Thoracic aorta (tissue), 2 donors: ENCODE results near the gene MTFR1L. TPM values are rescaled to one million over a fixed set of nuclear protein-coding genes. Genes with fewer than 3 reads are reported as not detected.

Source experiments
- ATAC-seq: fragments of 150-250 bp; one replicate; pipeline ENCODE4 v1.8.0; 2017; ENCODE audit warnings: low read depth; ENCODE audit not compliant: insufficient number of reproducible peaks, low FRiP score
- DNase-seq: peaks from one replicate; pipeline ENCODE4 v3.0.0-alpha.2; 2020; ENCODE audit warnings: low spot score
- H3K27ac ChIP-seq, 2 donors: fragments of 200-600 bp; sonication (generic); 1 replicate in 1 of 2; 2 replicates in 1 of 2; pipeline ENCODE4 v1.5.1; 2016; ENCODE audit warnings: mild to moderate bottlenecking in 2 of 2, moderate library complexity in 2 of 2
- H3K27me3 ChIP-seq: fragments of 200-600 bp; sonication (generic); replicated peaks from 2 replicates; pipeline ENCODE4 v1.6.0; 2016; ENCODE audit warnings: mild to moderate bottlenecking; ENCODE audit not compliant: insufficient read depth
- H3K36me3 ChIP-seq: fragments of 200-600 bp; sonication (generic); one replicate; pipeline ENCODE4 v1.5.1; 2016
- H3K4me1 ChIP-seq, 2 donors: fragments of 200-600 bp; sonication (generic); 1 replicate in 1 of 2; 2 replicates in 1 of 2; pipeline versions ENCODE4 v1.5.1 to v1.6.0; 2016; ENCODE audit warnings: low read depth in 2 of 2, mild to moderate bottlenecking in 1 of 2; ENCODE audit not compliant: control insufficient read depth in 1 of 2
- H3K4me3 ChIP-seq: fragments of 200-600 bp; sonication (generic); 2 replicates; pipeline ENCODE4 v1.5.1; 2016; ENCODE audit warnings: mild to moderate bottlenecking
- H3K9me3 ChIP-seq: fragments of 200-600 bp; sonication (generic); 2 replicates; pipeline ENCODE4 v1.5.1; 2016
- CTCF ChIP-seq: fragments of 200-600 bp; sonication (generic); IDR thresholded peaks from one replicate; pipeline ENCODE4 v1.5.1; 2019; ENCODE audit warnings: antibody characterized with exemption
- total RNA-seq, 2 donors: library from RNA; depleted of rRNA; stranded (reverse); fragments of >200 nt; gene quantifications; one replicate each; pipeline versions ENCODE4 v1.1.0 to v1.2.3, GENCODE V29; 2016

The MTFR1L gene
- total RNA-seq, 2 donors from 2014 or later, result 63.4 to 81.9 TPM

GRCh38 chr1:25862785-25863485, 43.2 kb downstream of the MTFR1L start:
- Histone ChIP-seq H3K4me3 (no peak overlapping the region), H3K36me3 (peaks cover 4% of the 10 kb centered on the region), H3K9me3 (no peaks in the 10 kb centered on the region), H3K27ac (no peak overlapping the region), H3K27me3 (no peaks in the 10 kb centered on the region), H3K4me1 (peaks cover 4 to 13% of the 10 kb centered on the region in 2 donors)
- no peak for TF ChIP-seq CTCF
- no peak for ATAC-seq
- DNase-seq, result no peak

- no peak overlapping the region for H3K27ac ChIP-seq
- DNase-seq, result no peak
- no peaks in the 10 kb centered on the region for H3K9me3 ChIP-seq
- peaks cover 4 to 10% of the 10 kb centered on the region in 2 donors for H3K4me1 ChIP-seq
- no peak for TF ChIP-seq CTCF
- H3K36me3 ChIP-seq, result peaks cover 4% of the 10 kb centered on the region
- no peak overlapping the region for H3K4me3 ChIP-seq
- ATAC-seq, result no peak
- no peaks in the 10 kb centered on the region for H3K27me3 ChIP-seq
These were observed 43.9 kb downstream of the MTFR1L start for GRCh38 chr1:25863486-25864262.

GRCh38 chr1:25864434-25864833, 44.7 kb downstream of the MTFR1L start:
- ATAC-seq (no peak), DNase-seq (no peak)
- H3K27ac ChIP-seq, result no peak overlapping the region
- no peak for TF ChIP-seq CTCF
- H3K4me1 ChIP-seq, result peaks cover 0 to 5% of the 10 kb centered on the region in 2 donors
- H3K36me3 ChIP-seq, result peaks cover 4% of the 10 kb centered on the region
- no peak overlapping the region for H3K4me3 ChIP-seq
- no peaks in the 10 kb centered on the region for H3K9me3 ChIP-seq
- H3K27me3 ChIP-seq, result no peaks in the 10 kb centered on the region

GRCh38 chr1:25866288-25866687, 46.5 kb downstream of the MTFR1L start:
- Histone ChIP-seq H3K9me3 (no peaks in the 10 kb centered on the region), H3K27ac (no peak overlapping the region), H3K36me3 (peaks cover 4% of the 10 kb centered on the region), H3K27me3 (no peaks in the 10 kb centered on the region), H3K4me3 (no peak overlapping the region), H3K4me1 (no peaks in the 10 kb centered on the region)
- TF ChIP-seq CTCF, result no peak
- ATAC-seq (no peak), DNase-seq (no peak)

- Histone ChIP-seq H3K9me3 (no peaks in the 10 kb centered on the region), H3K4me3 (no peak overlapping the region), H3K4me1 (peaks cover 3 to 8% of the 10 kb centered on the region in 2 donors), H3K27me3 (no peaks in the 10 kb centered on the region), H3K36me3 (peaks cover 4% of the 10 kb centered on the region), H3K27ac (no peak overlapping the region)
- no peak for ATAC-seq
- TF ChIP-seq CTCF, result no peak
- no peak for DNase-seq
These were observed 47.6 kb downstream of the MTFR1L start for GRCh38 chr1:25867210-25867991.
